Activated CD4-positive, alpha-beta memory T cell treated with anti-CD3 and anti-CD28 coated beads for 36 hours (primary cell): ENCODE results near the gene EPM2AIP1. TPM values are rescaled to one million over a fixed set of nuclear protein-coding genes. Genes with fewer than 3 reads are reported as not detected.
A peak's percentile ranks its signal among the peaks of the same experiment; 100 is the strongest.

Source experiments
- CTCF ChIA-PET: fragments of 350-600 bp; sonication (Branson Sonifier 250); formaldehyde crosslinking; loops from one replicate; lab custom pipeline; 2021; ENCODE audit warnings: antibody characterized with exemption, inconsistent platforms; lab: Charles Lee
- POLR2A ChIA-PET: fragments of 350-600 bp; sonication (Branson Sonifier 250); formaldehyde crosslinking; loops from one replicate; lab custom pipeline; 2021; ENCODE audit warnings: antibody characterized with exemption; lab: Charles Lee
- DNase-seq: peaks from one replicate; pipeline ENCODE4 v3.0.0-alpha.2; 2020
- H3K27ac Mint-ChIP-seq: one replicate; pipeline ENCODE4 v1.8.0; 2021; ENCODE audit warnings: mixed read lengths
- H3K27me3 Mint-ChIP-seq: one replicate; pipeline ENCODE4 v1.8.0; 2021; ENCODE audit warnings: mixed read lengths
- H3K36me3 Mint-ChIP-seq: one replicate; pipeline ENCODE4 v1.8.0; 2021; ENCODE audit warnings: mixed read lengths
- H3K4me1 Mint-ChIP-seq: one replicate; pipeline ENCODE4 v1.8.0; 2021; ENCODE audit warnings: low read depth, mixed read lengths
- H3K4me3 Mint-ChIP-seq: one replicate; pipeline ENCODE4 v1.8.0; 2021; ENCODE audit warnings: mild to moderate bottlenecking, mixed read lengths
- H3K9me3 Mint-ChIP-seq: one replicate; pipeline ENCODE4 v1.8.0; 2021; ENCODE audit warnings: mixed read lengths
- intact Hi-C: fragments of 100-400 bp; cut with micrococcal nuclease; formaldehyde crosslinking; loops from one replicate; pipeline ENCODE4 v1.15.1; 2023
- total RNA-seq, 2 experiments: library from RNA; stranded (reverse); gene quantifications; one replicate each; pipeline ENCODE4 v1.2.3, GENCODE V29; 2021

Gene EPM2AIP1
- total RNA-seq, 2 experiments from 2014 or later, result 11.7 to 16.7 TPM

DNA sequence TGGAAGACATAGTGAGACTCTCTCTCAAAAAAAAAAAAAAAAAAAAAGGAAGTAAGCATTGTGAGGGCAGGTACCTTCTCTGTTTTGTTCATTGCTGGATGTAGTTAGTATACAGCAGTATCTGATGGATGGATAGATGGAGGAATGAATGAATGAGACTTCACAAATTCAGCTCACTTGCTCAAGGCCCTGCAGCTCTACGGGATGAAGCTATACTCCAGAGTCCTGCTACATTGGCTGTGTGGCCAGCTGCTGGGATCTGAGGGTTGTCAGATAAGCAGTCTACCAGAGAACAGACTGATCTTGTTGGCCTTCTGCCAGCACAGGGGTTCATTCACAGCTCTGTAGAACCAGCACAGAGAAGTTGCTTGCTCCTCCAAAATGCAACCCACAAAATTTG is 35.4 kb upstream of the EPM2AIP1 start:
- CTCF ChIA-PET, result interaction anchor here (0.6 kb wide), 1 partner anchor 70 kb away, joined by 3 read pairs; no protein-coding TSS in a partner anchor
- Mint-ChIP-seq H3K27ac (no peak overlapping the region), H3K4me3 (no peak overlapping the region)

DNA sequence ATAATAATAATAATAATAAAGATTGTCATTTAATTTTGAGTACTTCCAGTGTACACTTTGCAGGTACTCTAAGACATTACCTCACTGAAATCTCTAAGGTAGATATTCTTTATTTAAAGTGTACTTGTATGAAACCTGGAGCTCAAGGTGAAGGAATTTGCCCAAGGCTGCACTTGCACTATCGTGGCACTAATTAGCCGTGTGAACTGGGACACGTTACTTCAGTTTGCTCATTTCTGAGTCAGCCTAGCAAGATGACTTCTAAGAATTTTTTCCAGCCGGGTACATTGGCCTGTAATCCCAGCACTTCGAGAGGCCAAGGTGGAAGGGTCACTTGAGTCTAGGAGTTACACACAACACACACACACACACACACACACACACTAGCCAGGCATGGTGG is 33.9 kb upstream of the EPM2AIP1 start:
- DNase-seq, result no peak
- no peaks in the 10 kb centered on the region for H3K9me3 Mint-ChIP-seq
- peaks cover 6% of the 10 kb centered on the region for H3K4me1 Mint-ChIP-seq
- H3K27me3 Mint-ChIP-seq, result no peaks in the 10 kb centered on the region
- intact Hi-C loops, result no loop called here
- H3K27ac Mint-ChIP-seq, result no peak overlapping the region
- H3K36me3 Mint-ChIP-seq, result peaks cover 55% of the 10 kb centered on the region
- ChIA-PET CTCF (no interaction called here), POLR2A (no interaction called here)
- no peak overlapping the region for H3K4me3 Mint-ChIP-seq

More for the DNA sequence above, 35.4 kb upstream of the EPM2AIP1 start:
- intact Hi-C loops, result no loop called here
- POLR2A ChIA-PET, result interaction anchor here (0.7 kb wide), 1 partner anchor 35 kb away, joined by 3 read pairs; the partner anchor contains the start of gene MLH1
- no peak for DNase-seq
- Mint-ChIP-seq H3K9me3 (no peaks in the 10 kb centered on the region), H3K27me3 (no peaks in the 10 kb centered on the region), H3K4me1 (peaks cover 6% of the 10 kb centered on the region), H3K36me3 (peaks cover 61% of the 10 kb centered on the region)

DNA sequence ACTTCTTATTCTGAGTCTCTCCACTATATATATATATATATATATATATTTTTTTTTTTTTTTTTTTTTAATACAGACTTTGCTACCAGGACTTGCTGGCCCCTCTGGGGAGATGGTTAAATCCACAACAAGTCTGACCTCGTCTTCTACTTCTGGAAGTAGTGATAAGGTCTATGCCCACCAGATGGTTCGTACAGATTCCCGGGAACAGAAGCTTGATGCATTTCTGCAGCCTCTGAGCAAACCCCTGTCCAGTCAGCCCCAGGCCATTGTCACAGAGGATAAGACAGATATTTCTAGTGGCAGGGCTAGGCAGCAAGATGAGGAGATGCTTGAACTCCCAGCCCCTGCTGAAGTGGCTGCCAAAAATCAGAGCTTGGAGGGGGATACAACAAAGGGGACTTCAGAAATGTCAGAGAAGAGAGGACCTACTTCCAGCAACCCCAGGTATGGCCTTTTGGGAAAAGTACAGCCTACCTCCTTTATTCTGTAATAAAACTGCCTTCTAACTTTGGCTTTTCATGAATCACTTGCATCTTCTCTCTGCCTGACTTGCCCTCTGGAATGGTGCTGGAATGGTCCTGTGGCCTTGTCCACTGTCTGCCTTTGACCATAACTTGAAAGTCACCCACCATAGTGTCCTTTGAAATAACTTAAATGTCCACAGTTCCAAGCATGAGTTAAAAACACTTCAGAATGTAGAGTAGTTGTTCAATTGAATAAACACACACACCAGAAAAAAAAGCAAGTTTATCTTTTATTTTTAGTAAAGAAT is 32.8 kb upstream of the EPM2AIP1 start:
- H3K4me3 Mint-ChIP-seq, result no peak overlapping the region
- H3K27me3 Mint-ChIP-seq, result no peaks in the 10 kb centered on the region
- no peak for DNase-seq
- intact Hi-C loops, result no loop called here
- ChIA-PET CTCF (interaction anchor here (1.2 to 2.4 kb wide), 2 partner anchors 8 to 187 kb away, joined by 4 to 27 read pairs; no protein-coding TSS in a partner anchor), POLR2A (no interaction called here)
- peaks cover 55% of the 10 kb centered on the region for H3K36me3 Mint-ChIP-seq
- peaks cover 6% of the 10 kb centered on the region for H3K4me1 Mint-ChIP-seq
- no peaks in the 10 kb centered on the region for H3K9me3 Mint-ChIP-seq
- no peak overlapping the region for H3K27ac Mint-ChIP-seq

DNA sequence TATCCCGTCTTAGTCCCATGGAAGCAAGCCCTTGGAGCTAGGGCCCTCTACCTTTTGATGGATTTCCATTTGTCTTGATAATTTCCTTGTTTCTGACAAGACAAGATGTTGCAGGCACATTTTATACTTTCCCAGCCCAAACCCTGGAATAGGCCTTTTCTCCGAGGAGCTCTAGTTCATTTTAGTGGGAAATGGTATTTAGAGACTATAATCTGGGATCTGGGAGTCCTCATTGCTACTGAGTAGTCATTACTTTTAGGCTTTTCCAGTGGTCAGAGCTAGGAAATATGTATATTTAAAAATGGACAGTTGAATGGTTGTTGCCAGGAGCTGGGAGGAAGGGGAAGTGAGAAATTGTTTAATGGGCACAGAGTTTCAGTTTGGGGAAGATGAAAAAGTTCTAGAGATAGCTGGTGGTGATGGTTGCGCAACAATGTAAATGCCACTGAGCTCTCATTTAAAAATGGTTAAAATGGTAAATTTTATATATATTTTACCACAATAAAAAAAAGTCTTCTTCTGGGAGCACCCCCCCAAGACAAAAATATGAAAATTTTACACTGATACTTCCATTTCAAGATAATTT is 32.0 kb upstream of the EPM2AIP1 start:
- Mint-ChIP-seq H3K27ac (peak overlapping the region; percentile 31), H3K36me3 (peaks cover 61% of the 10 kb centered on the region), H3K4me3 (no peak overlapping the region), H3K27me3 (no peaks in the 10 kb centered on the region), H3K4me1 (peaks cover 6% of the 10 kb centered on the region), H3K9me3 (no peaks in the 10 kb centered on the region)
- no peak for DNase-seq
- POLR2A ChIA-PET, result interaction anchor here (1.0 kb wide), 1 partner anchor 31 kb away, joined by 4 read pairs; the partner anchor contains the start of gene MLH1
- CTCF ChIA-PET, result interaction anchor here (0.6 to 2.4 kb wide), 13 partner anchors 9 to 255 kb away, joined by 3 to 27 read pairs (median 3); partner anchors contain the start of gene LRRFIP2
- intact Hi-C loops, result loop anchor here (1.0 kb wide), 1 partner anchor 188 kb away; no protein-coding TSS in a partner anchor

DNA sequence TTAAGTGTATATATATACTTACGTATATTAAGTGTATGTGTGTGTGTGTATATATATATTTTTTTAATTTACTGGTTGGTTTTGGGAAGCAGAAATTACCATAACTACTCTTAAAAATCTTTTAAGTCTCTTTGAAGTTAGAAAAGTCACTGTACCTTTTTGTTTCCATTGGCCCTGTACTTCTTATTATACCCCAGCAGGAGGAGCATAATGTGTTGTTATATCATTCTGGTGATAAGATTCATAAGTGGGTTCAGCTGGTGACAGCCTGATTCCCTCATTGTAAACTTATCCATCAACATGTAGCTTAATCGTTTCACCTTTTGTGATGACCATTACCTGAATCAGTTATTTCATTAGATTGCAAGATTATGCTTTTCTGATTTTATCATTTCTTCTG is 31.2 kb upstream of the EPM2AIP1 start:
- POLR2A ChIA-PET, result interaction anchor here (1.0 kb wide), 1 partner anchor 31 kb away, joined by 4 read pairs; the partner anchor contains the start of gene MLH1
- Mint-ChIP-seq H3K4me1 (peaks cover 6% of the 10 kb centered on the region), H3K27me3 (no peaks in the 10 kb centered on the region), H3K27ac (no peak overlapping the region), H3K9me3 (no peaks in the 10 kb centered on the region), H3K36me3 (peaks cover 66% of the 10 kb centered on the region), H3K4me3 (no peak overlapping the region)
- CTCF ChIA-PET, result interaction anchor here (0.7 to 2.4 kb wide), 10 partner anchors 10 to 256 kb away, joined by 3 to 27 read pairs (median 3); partner anchors contain the start of gene LRRFIP2
- no peak for DNase-seq
- intact Hi-C loops, result loop anchor here (1.0 kb wide), 1 partner anchor 189 kb away; no protein-coding TSS in a partner anchor

DNA sequence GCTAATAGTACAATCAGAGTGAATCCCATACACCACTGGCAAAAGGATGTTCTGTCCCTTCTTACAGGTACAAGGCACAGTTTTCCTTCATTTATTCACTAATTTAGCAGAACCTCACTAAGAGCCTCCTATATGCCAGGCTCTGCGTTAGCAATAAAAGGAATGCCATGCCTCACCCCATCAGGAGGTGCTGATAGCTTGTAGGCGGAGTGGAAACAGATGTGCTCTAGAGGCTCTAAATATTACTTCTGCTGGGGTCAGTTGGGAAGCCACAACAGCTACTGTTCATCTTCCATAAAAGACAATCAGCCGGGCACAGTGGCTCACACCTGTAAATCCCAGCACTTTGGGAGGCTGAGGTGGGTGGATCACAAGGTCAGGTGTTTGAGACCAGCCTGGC is 24.8 kb upstream of the EPM2AIP1 start:
- Mint-ChIP-seq H3K4me3 (no peak overlapping the region), H3K27me3 (no peaks in the 10 kb centered on the region), H3K4me1 (no peaks in the 10 kb centered on the region), H3K27ac (no peak overlapping the region), H3K36me3 (peaks cover 71% of the 10 kb centered on the region), H3K9me3 (no peaks in the 10 kb centered on the region)
- ChIA-PET CTCF (no interaction called here), POLR2A (no interaction called here)
- DNase-seq, result no peak
- intact Hi-C loops, result no loop called here

DNA sequence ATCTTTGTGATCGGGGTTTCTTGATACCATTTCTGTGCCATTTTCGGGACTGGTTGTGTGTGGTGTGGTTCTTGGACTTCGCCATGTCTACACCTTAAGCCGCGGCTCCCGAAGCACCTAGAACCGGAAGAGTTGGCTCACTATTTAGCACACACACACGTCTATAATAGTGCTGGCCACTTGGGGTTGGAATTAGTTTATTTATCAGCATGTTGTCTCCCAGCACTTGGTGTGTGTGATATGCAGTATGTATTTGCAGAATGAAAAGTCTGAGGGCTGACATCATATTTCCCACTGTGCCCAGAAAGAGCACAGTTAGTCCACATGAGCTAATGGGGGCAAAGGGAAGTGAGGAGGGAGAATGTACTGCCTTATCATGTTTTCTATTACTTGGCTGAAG is 24.0 kb upstream of the EPM2AIP1 start:
- no peaks in the 10 kb centered on the region for H3K9me3 Mint-ChIP-seq
- no peak overlapping the region for H3K4me3 Mint-ChIP-seq
- H3K4me1 Mint-ChIP-seq, result no peaks in the 10 kb centered on the region
- no peak overlapping the region for H3K27ac Mint-ChIP-seq
- ChIA-PET POLR2A (no interaction called here), CTCF (no interaction called here)
- H3K27me3 Mint-ChIP-seq, result no peaks in the 10 kb centered on the region
- peaks cover 72% of the 10 kb centered on the region for H3K36me3 Mint-ChIP-seq
- DNase-seq, result no peak
- intact Hi-C loops, result no loop called here

DNA sequence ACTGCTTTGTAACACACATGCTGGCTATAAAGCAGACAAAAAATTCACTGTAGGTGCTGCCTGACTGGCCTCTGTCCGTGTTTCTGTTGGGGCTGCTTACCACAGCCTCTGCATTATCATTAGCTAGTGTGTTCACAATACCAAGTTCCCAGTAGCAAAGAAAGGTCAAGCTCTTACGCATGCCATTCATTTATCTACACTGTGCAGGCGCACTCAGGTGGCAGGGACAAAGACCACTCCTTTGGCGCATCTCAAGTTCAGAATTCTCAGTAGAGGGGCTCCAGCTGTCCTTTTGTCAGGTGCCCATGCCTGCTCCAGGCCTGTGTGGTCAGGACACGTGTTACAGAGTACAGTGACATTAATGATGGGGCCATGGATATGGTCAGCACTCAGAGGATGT is 22.7 kb upstream of the EPM2AIP1 start:
- DNase-seq, result no peak
- H3K9me3 Mint-ChIP-seq, result no peaks in the 10 kb centered on the region
- intact Hi-C loops, result no loop called here
- CTCF ChIA-PET, result no interaction called here
- POLR2A ChIA-PET, result interaction anchor here (0.6 kb wide), 1 partner anchor 14 kb away, joined by 3 read pairs; no protein-coding TSS in a partner anchor
- no peak overlapping the region for H3K27ac Mint-ChIP-seq
- no peaks in the 10 kb centered on the region for H3K27me3 Mint-ChIP-seq
- H3K36me3 Mint-ChIP-seq, result peaks cover 70% of the 10 kb centered on the region
- H3K4me1 Mint-ChIP-seq, result no peaks in the 10 kb centered on the region
- H3K4me3 Mint-ChIP-seq, result no peak overlapping the region

DNA sequence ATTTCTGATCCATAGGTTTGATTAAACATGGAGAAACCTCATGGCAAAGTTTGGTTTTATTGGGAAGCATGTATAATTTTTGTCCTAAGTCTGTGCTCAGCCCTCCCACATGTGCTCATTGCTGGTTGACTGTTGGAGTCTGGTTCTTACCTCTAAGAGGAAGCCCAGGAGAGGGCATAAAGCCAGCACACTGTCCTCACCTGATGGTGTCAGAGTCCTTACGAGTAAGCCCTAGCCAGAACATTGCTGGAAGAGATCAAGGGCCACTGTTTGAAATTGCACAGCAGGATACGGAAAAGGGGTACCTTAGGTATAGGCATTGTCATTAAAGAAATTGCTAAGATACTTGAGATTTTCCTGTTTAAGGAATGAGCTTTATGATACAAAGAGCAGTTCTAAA is 21.7 kb upstream of the EPM2AIP1 start:
- ChIA-PET POLR2A (no interaction called here), CTCF (interaction anchor here (1.4 kb wide), 1 partner anchor 10 kb away, joined by 4 read pairs; no protein-coding TSS in a partner anchor)
- H3K9me3 Mint-ChIP-seq, result no peaks in the 10 kb centered on the region
- intact Hi-C loops, result no loop called here
- no peaks in the 10 kb centered on the region for H3K27me3 Mint-ChIP-seq
- H3K36me3 Mint-ChIP-seq, result peaks cover 60% of the 10 kb centered on the region
- no peak for DNase-seq
- H3K27ac Mint-ChIP-seq, result no peak overlapping the region
- no peak overlapping the region for H3K4me3 Mint-ChIP-seq
- H3K4me1 Mint-ChIP-seq, result no peaks in the 10 kb centered on the region

DNA sequence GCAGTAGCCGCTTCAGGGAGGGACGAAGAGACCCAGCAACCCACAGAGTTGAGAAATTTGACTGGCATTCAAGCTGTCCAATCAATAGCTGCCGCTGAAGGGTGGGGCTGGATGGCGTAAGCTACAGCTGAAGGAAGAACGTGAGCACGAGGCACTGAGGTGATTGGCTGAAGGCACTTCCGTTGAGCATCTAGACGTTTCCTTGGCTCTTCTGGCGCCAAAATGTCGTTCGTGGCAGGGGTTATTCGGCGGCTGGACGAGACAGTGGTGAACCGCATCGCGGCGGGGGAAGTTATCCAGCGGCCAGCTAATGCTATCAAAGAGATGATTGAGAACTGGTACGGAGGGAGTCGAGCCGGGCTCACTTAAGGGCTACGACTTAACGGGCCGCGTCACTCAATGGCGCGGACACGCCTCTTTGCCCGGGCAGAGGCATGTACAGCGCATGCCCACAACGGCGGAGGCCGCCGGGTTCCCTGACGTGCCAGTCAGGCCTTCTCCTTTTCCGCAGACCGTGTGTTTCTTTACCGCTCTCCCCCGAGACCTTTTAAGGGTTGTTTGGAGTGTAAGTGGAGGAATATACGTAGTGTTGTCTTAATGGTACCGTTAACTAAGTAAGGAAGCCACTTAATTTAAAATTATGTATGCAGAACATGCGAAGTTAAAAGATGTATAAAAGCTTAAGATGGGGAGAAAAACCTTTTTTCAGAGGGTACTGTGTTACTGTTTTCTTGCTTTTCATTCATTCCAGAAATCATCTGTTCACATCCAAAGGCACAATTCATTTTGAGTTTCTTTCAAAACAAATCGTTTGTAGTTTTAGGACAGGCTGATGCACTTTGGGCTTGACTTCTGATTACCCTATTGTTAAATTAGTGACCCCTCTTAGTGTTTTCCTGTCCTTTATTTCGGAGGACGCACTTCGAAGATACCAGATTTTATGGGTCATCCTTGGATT is 674 bp upstream of the EPM2AIP1 start, which contains the start of gene MLH1:
Gene MLH1 (plus strand): TSS at position 193 of the 958 bp plus-strand sequence. CDS start 30 bp downstream, at position 223.
- no peaks in the 10 kb centered on the region for H3K9me3 Mint-ChIP-seq
- no peak within 1 kb of the TSS for H3K27ac Mint-ChIP-seq
- no peak within 1 kb of the TSS for H3K4me3 Mint-ChIP-seq
- intact Hi-C loops, result loop anchor here (1.0 to 10.0 kb wide), 8 partner anchors 48 to 1171 kb away; partner anchors contain the start of genes OXSR1 and TRANK1
- peak; percentile 100 for DNase-seq
- CTCF ChIA-PET, result interaction anchor here (0.9 to 2.1 kb wide), 6 partner anchors 24 to 981 kb away, joined by 3 to 8 read pairs (median 4); no protein-coding TSS in a partner anchor
- POLR2A ChIA-PET, result interaction anchor here (0.6 to 2.1 kb wide), 6 partner anchors 24 to 134 kb away, joined by 3 to 12 read pairs (median 3); partner anchors contain the start of gene TRANK1
- peaks cover 38% of the 10 kb centered on the region for H3K4me1 Mint-ChIP-seq
- no peaks in the 10 kb centered on the region for H3K27me3 Mint-ChIP-seq
- peaks cover 41% of the 10 kb centered on the region for H3K36me3 Mint-ChIP-seq
